H1 (cell line): ENCODE results near the gene TIMM22. TPM values are rescaled to one million over a fixed set of nuclear protein-coding genes. Genes with fewer than 3 reads are reported as not detected.

Experiments
- CTCF ChIA-PET: fragments of 300-600 bp; sonication (Branson Sonifier 250); formaldehyde crosslinking; loops from one replicate; lab custom pipeline; 2021; ENCODE audit not compliant: partially characterized antibody; lab: Charles Lee
- POLR2A ChIA-PET: fragments of 300-600 bp; sonication (Branson Sonifier 250); formaldehyde crosslinking; loops from one replicate; lab custom pipeline; 2021; ENCODE audit warnings: inconsistent platforms; ENCODE audit not compliant: partially characterized antibody; lab: Charles Lee
- DNase-seq, 2 experiments: peaks; one replicate each; pipeline versions ENCODE4 v3.0.0 to v3.0.0-alpha.2; 2010 to 2022; ENCODE audit warnings: low spot score in 2 of 2, low read depth in 1 of 2, mixed read lengths in 1 of 2
- FAIRE-seq: peaks from 2 replicates; lab custom pipeline; 2011; peaks lifted over from hg19 to GRCh38; lab: Jason Lieb, UNC
- H2AFZ ChIP-seq: 2 replicates; pipeline ENCODE4 v1.8.1; 2012; ENCODE audit warnings: low read length, inconsistent platforms
- H2AK5ac ChIP-seq: 2 replicates; pipeline ENCODE4 v1.6.1; 2013; ENCODE audit warnings: low read depth, low read length
- H2BK120ac ChIP-seq: replicated peaks from 2 replicates; pipeline ENCODE3; 2013; ENCODE audit warnings: low read depth, low read length, inconsistent platforms
- H2BK12ac ChIP-seq: 2 replicates; pipeline ENCODE4 v1.6.1; 2013; ENCODE audit warnings: low read depth, low read length
- H2BK15ac ChIP-seq: 2 replicates; pipeline ENCODE4 v1.6.1; 2013; ENCODE audit warnings: low read length
- H2BK20ac ChIP-seq: 2 replicates; pipeline ENCODE4 v1.6.1; 2013; ENCODE audit warnings: low read length
- H2BK5ac ChIP-seq: 2 replicates; pipeline ENCODE4 v1.6.1; 2013; ENCODE audit warnings: low read depth, low read length
- H3K14ac ChIP-seq: 2 replicates; pipeline ENCODE4 v1.6.1; 2013; ENCODE audit warnings: inconsistent platforms; ENCODE audit not compliant: insufficient read length
- H3K18ac ChIP-seq: 2 replicates; pipeline ENCODE4 v1.6.1; 2013; ENCODE audit warnings: low read length; ENCODE audit errors: extremely low read depth
- H3K23ac ChIP-seq: 2 replicates; pipeline ENCODE4 v1.6.1; 2013; ENCODE audit warnings: inconsistent platforms; ENCODE audit not compliant: insufficient read length
- H3K23me2 ChIP-seq: 2 replicates; pipeline ENCODE4 v1.6.1; 2013; ENCODE audit warnings: low read depth, low read length
- H3K27ac ChIP-seq: 2 replicates; pipeline ENCODE4 v1.6.1; 2011; ENCODE audit warnings: low read depth, low read length, inconsistent platforms
- H3K27me3 ChIP-seq, 4 experiments: replicated peaks in 1 of 4; 1 replicate in 1 of 4; 2 replicates in 3 of 4; pipeline versions ENCODE4 v1.6.1 to v1.8.1; 2011 to 2013; ENCODE audit warnings: low read length in 3 of 4, mild to moderate bottlenecking in 3 of 4, inconsistent platforms in 2 of 4, mixed read lengths in 2 of 4, moderate library complexity in 1 of 4; ENCODE audit not compliant: control insufficient read depth in 3 of 4, insufficient read depth in 3 of 4; ENCODE audit errors: extremely low read depth in 1 of 4
- H3K36me3 ChIP-seq, 4 experiments: 2 replicates each; pipeline versions ENCODE4 v1.6.1 to v1.8.1; 2011 to 2013; ENCODE audit warnings: mild to moderate bottlenecking in 4 of 4, low read length in 3 of 4, moderate library complexity in 2 of 4, control low read depth in 1 of 4, inconsistent platforms in 1 of 4; ENCODE audit not compliant: insufficient read depth in 4 of 4, control insufficient read depth in 2 of 4
- H3K4ac ChIP-seq: replicated peaks from 2 replicates; pipeline ENCODE3; 2013; ENCODE audit warnings: low read length, low read depth, mixed read lengths, inconsistent platforms; ENCODE audit not compliant: insufficient read length
- H3K4me1 ChIP-seq, 4 experiments: replicated peaks in 1 of 4; 1 replicate in 1 of 4; 2 replicates in 3 of 4; pipeline versions ENCODE4 v1.6.1 to v1.8.1; 2011 to 2013; ENCODE audit warnings: low read length in 3 of 4, inconsistent platforms in 2 of 4, mixed read lengths in 1 of 4; ENCODE audit not compliant: insufficient read depth in 4 of 4, control insufficient read depth in 3 of 4
- H3K4me2 ChIP-seq, 2 experiments: 2 replicates each; pipeline versions ENCODE4 v1.6.1 to v1.8.1; 2011 to 2013; ENCODE audit warnings: low read depth in 2 of 2, low read length in 2 of 2, control low read depth in 1 of 2, inconsistent platforms in 1 of 2, mild to moderate bottlenecking in 1 of 2; ENCODE audit not compliant: insufficient read depth in 1 of 2
- H3K4me3 ChIP-seq, 4 experiments: fragments of 200-600, 300-600 bp in 1 of 4; sonication (generic), shearing (Covaris generic), sonication (Bioruptor Twin) in 1 of 4; 2 replicates each; pipeline versions ENCODE4 v1.5.1 to v1.8.1; 2011 to 2016; ENCODE audit warnings: low read length in 4 of 4, low read depth in 3 of 4, control low read depth in 2 of 4, inconsistent platforms in 2 of 4, mild to moderate bottlenecking in 2 of 4, mixed read lengths in 1 of 4, moderate library complexity in 1 of 4; ENCODE audit not compliant: insufficient read depth in 2 of 4; ENCODE audit errors: extremely low read depth in 1 of 4
- H3K56ac ChIP-seq: replicated peaks from 2 replicates; pipeline ENCODE3; 2013; ENCODE audit warnings: low read depth, mild to moderate bottlenecking, mixed read lengths, low read length, inconsistent platforms; ENCODE audit not compliant: insufficient read length
- H3K79me1 ChIP-seq: 2 replicates; pipeline ENCODE4 v1.6.1; 2013; ENCODE audit warnings: low read depth, low read length, control low read depth
- H3K79me2 ChIP-seq, 2 experiments: 2 replicates each; pipeline versions ENCODE4 v1.6.1 to v1.8.1; 2012 to 2013; ENCODE audit warnings: low read length in 2 of 2, mild to moderate bottlenecking in 2 of 2, inconsistent platforms in 1 of 2; ENCODE audit not compliant: insufficient read depth in 2 of 2, control insufficient read depth in 1 of 2
- H3K9ac ChIP-seq, 4 experiments: replicated peaks in 1 of 4; 1 replicate in 1 of 4; 2 replicates in 3 of 4; pipeline versions ENCODE4 v1.6.1 to v1.8.1; 2011 to 2013; ENCODE audit warnings: low read depth in 3 of 4, low read length in 3 of 4, control low read depth in 2 of 4, mild to moderate bottlenecking in 2 of 4, moderate library complexity in 2 of 4, inconsistent platforms in 1 of 4; ENCODE audit errors: extremely low read depth in 1 of 4
- H3K9me3 ChIP-seq, 2 experiments: 2 replicates each; pipeline versions ENCODE4 v1.6.1 to v1.8.1; 2012 to 2013; ENCODE audit warnings: mild to moderate bottlenecking in 2 of 2, moderate library complexity in 2 of 2, control low read depth in 1 of 2, inconsistent platforms in 1 of 2, low read depth in 1 of 2, low read length in 1 of 2, mixed read lengths in 1 of 2; ENCODE audit not compliant: insufficient read depth in 2 of 2
- H4K20me1 ChIP-seq, 2 experiments: replicated peaks in 1 of 2; 2 replicates each; pipeline versions ENCODE3 to v1.8.1; 2011 to 2013; ENCODE audit warnings: inconsistent platforms in 2 of 2, low read length in 2 of 2, mild to moderate bottlenecking in 1 of 2; ENCODE audit not compliant: insufficient read depth in 2 of 2, control insufficient read depth in 1 of 2
- H4K5ac ChIP-seq: 2 replicates; pipeline ENCODE4 v1.6.1; 2013; ENCODE audit warnings: low read length, low read depth, mixed read lengths, inconsistent platforms; ENCODE audit not compliant: insufficient read length
- H4K8ac ChIP-seq: 2 replicates; pipeline ENCODE4 v1.8.0; 2013; ENCODE audit warnings: mild to moderate bottlenecking, moderate library complexity, low read length, inconsistent platforms; ENCODE audit not compliant: insufficient read depth; ENCODE audit errors: extremely low read depth
- H4K91ac ChIP-seq: replicated peaks from 2 replicates; pipeline ENCODE3; 2013; ENCODE audit warnings: low read length, mixed read lengths, inconsistent platforms; ENCODE audit not compliant: insufficient read length
- BRCA1 ChIP-seq: IDR thresholded peaks from 2 replicates; pipeline ENCODE4 v1.6.1; 2012; ENCODE audit warnings: low read depth, low read length, improper control_type of control experiment
- CHD1 ChIP-seq: IDR thresholded peaks from 2 replicates; pipeline ENCODE4 v1.6.1; 2012; ENCODE audit warnings: low read depth, low read length, improper control_type of control experiment
- EZH2 ChIP-seq: fragments of 200-600 bp; sonication (generic); IDR thresholded peaks from 2 replicates; pipeline ENCODE4 v1.7.1; 2012; ENCODE audit warnings: low read depth, mild to moderate bottlenecking, moderate library complexity, low read length, inconsistent platforms; ENCODE audit not compliant: severe bottlenecking
- KDM1A ChIP-seq: fragments of 200-600, 300-600 bp; sonication (generic); IDR thresholded peaks from 2 replicates; pipeline ENCODE4 v1.7.1; 2016; ENCODE audit warnings: mild to moderate bottlenecking, low read length, borderline replicate concordance
- MAFK ChIP-seq: IDR thresholded peaks from 2 replicates; pipeline ENCODE4 v1.6.1; 2012; ENCODE audit warnings: low read depth, mild to moderate bottlenecking, improper control_type of control experiment, low read length
- NRF1 ChIP-seq: IDR thresholded peaks from 2 replicates; pipeline ENCODE4 v1.6.1; 2011; ENCODE audit warnings: mild to moderate bottlenecking, low read depth, low read length, improper control_type of control experiment
- PHF8 ChIP-seq: fragments of 200-600 bp; sonication (generic); conservative IDR thresholded peaks from 2 replicates; pipeline ENCODE4 v1.7.1; 2012; ENCODE audit warnings: low read depth, mild to moderate bottlenecking, inconsistent platforms, low read length, moderate library complexity
- POLR2A ChIP-seq, 2 experiments: IDR thresholded peaks; 1 replicate in 1 of 2; 2 replicates in 1 of 2; pipeline ENCODE4 v1.6.1; 2011; ENCODE audit warnings: low read depth in 2 of 2, low read length in 2 of 2, mild to moderate bottlenecking in 2 of 2; ENCODE audit errors: control extremely low read depth in 1 of 2
- RBBP5 ChIP-seq: IDR thresholded peaks from 2 replicates; pipeline ENCODE4 v1.7.1; 2012; ENCODE audit warnings: low read depth, mild to moderate bottlenecking, inconsistent platforms, low read length, moderate library complexity, borderline replicate concordance
- RFX5 ChIP-seq: IDR thresholded peaks from 2 replicates; pipeline ENCODE4 v1.6.1; 2011; ENCODE audit warnings: low read depth, low read length, improper control_type of control experiment, borderline replicate concordance
- RNF2 ChIP-seq: fragments of 200-900, 300-1000 bp; sonication (generic); IDR thresholded peaks from 2 replicates; pipeline ENCODE4 v1.7.1; 2016; ENCODE audit warnings: borderline replicate concordance, low read depth, mild to moderate bottlenecking, antibody characterized with exemption, low read length; ENCODE audit not compliant: poor library complexity, severe bottlenecking; ENCODE audit errors: missing control alignments
- SIRT6 ChIP-seq: IDR thresholded peaks from one replicate; pipeline ENCODE4 v1.7.1; 2012; ENCODE audit warnings: low read length, inconsistent platforms
- SP2 ChIP-seq: IDR thresholded peaks from 2 replicates; pipeline ENCODE4 v1.6.1; 2012; ENCODE audit warnings: mild to moderate bottlenecking, low read length, inconsistent platforms
- SUZ12 ChIP-seq: fragments of 200-600 bp; sonication (generic); IDR thresholded peaks from 2 replicates; pipeline ENCODE4 v1.6.1; 2012; ENCODE audit warnings: mild to moderate bottlenecking, inconsistent platforms, low read length, moderate library complexity, mixed read lengths
- YY1 ChIP-seq: IDR thresholded peaks from 2 replicates; pipeline ENCODE4 v1.6.1; 2011; ENCODE audit warnings: low read depth, mild to moderate bottlenecking, low read length
- WGBS, 2 experiments: shearing (Covaris generic) in 1 of 2; methylation state at CpG; one replicate each; pipeline versions ENCODE4 v1.1.6 to v1.1.7; 2013 to 2015; ENCODE audit warnings: low lambda C conversion rate in 2 of 2, mixed read lengths in 2 of 2, inconsistent platforms in 1 of 2, low coverage in 1 of 2, missing lambda C conversion rate in 1 of 2; ENCODE audit not compliant: insufficient replicate concordance in 2 of 2, insufficient coverage in 1 of 2, insufficient read length in 1 of 2; ENCODE audit errors: extremely low coverage in 1 of 2, missing lambda C conversion rate in 1 of 2; 5-methylcytosine and 5-hydroxymethylcytosine counted together
- polyA plus RNA-seq, 7 experiments: library from polyadenylated mRNA; depleted of rRNA in 3 of 7; stranded (reverse) in 5 of 7; unstranded in 2 of 7; fragments of >200 nt in 5 of 7; fragments of 200-250 nt in 2 of 7; gene quantifications; 1 replicate in 5 of 7; 2 replicates in 1 of 7; 4 replicates in 1 of 7; pipeline versions ENCODE4 v1.2.1 to v1.2.3, GENCODE V29; 2011 to 2013; ENCODE audit warnings: missing spikeins in 2 of 7, mixed read lengths in 2 of 7
- total RNA-seq: library from RNA; stranded (reverse); fragmentation: NEBNext Ultra II Directional; extraction: Animal tissue kit (Norgen Biotek cat#: 25700); gene quantifications from 2 replicates; pipeline ENCODE4 v1.2.1, GENCODE V29; 2021

TIMM22 gene
- total and polyA plus RNA-seq, 2 of the 8 experiments (the other 6 are each of a cell fraction or from before 2014, with no cell fraction given) = 13.8 to 17.4 TPM

DNA sequence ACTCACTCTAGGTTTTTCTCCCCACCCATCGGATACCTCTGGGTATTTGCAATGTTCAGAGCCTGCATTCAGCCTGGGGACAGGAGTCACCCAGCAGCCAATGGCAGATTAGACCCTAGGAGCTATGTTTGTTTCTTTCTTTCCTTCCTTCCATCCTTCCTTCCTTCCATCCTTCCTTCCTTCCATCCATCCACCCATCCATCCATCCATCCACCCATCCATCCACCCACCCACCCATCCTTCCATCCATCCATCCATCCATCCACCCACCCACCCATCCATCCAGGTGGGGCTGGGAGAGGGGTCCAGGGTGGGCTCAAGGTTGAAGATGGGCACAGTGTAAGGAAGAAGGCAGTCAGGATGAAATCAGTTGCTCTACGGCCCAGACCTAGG lies 39.9 kb downstream of the TIMM22 start:
- no peaks in the 10 kb centered on the region for H3K9me3 ChIP-seq
- H3K23ac ChIP-seq = no peak overlapping the region
- no peak overlapping the region for H3K4ac ChIP-seq
- H3K36me3 ChIP-seq = no peaks in the 10 kb centered on the region; a peak in 1 of 8 replicates
- H2BK20ac ChIP-seq = no peak overlapping the region
- FAIRE-seq (no peak), DNase-seq (no peak)
- H4K91ac ChIP-seq = no peak overlapping the region
- H4K5ac ChIP-seq = no peak overlapping the region
- no peak overlapping the region for H4K8ac ChIP-seq
- H2AK5ac ChIP-seq = no peak overlapping the region
- no peak overlapping the region for H2BK5ac ChIP-seq
- H3K4me3 ChIP-seq = no peak overlapping the region
- WGBS, 2 experiments = 87% methylated on average over 2 of the region's 2 CpGs; no CpG with 5 or more reads in 1 of the 2 experiments
- no peak overlapping the region for H3K9ac ChIP-seq
- H3K4me1 ChIP-seq = peaks cover 0 to 16% (median 8%) of the 10 kb centered on the region in 4 experiments; a peak in 6 of 7 replicates
- ChIA-PET CTCF (interaction anchor here (1.5 to 6.3 kb wide), 2 partner anchors 18 to 38 kb away, joined by 5 to 41 read pairs; no protein-coding TSS in a partner anchor), POLR2A (interaction anchor here (1.2 kb wide), 1 partner anchor 19 kb away, joined by 3 read pairs; no protein-coding TSS in a partner anchor)
- H4K20me1 ChIP-seq = peaks cover 6 to 9% of the 10 kb centered on the region in 2 experiments
- H2BK15ac ChIP-seq = no peak overlapping the region
- no peaks in the 10 kb centered on the region for H3K79me1 ChIP-seq
- H3K27me3 ChIP-seq = peaks cover 0 to 12% (median 5%) of the 10 kb centered on the region in 4 experiments; a peak in 5 of 7 replicates
- no peak overlapping the region for H2BK120ac ChIP-seq
- H3K18ac ChIP-seq = no peak overlapping the region
- H3K27ac ChIP-seq = no peak overlapping the region
- no peaks in the 10 kb centered on the region for H3K79me2 ChIP-seq
- no peak overlapping the region for H2BK12ac ChIP-seq
- no peak overlapping the region for H3K56ac ChIP-seq
- no peak overlapping the region for H2AFZ ChIP-seq
- peaks cover 2% of the 10 kb centered on the region; the same call in 1 of the 2 replicates for H3K23me2 ChIP-seq
- H3K4me2 ChIP-seq = no peak overlapping the region
- no peak overlapping the region for H3K14ac ChIP-seq
- TF ChIP-seq SP2 = no peak
- TF ChIP-seq KDM1A = no peak
- no peak for TF ChIP-seq PHF8
- no peak for TF ChIP-seq POLR2A (IDR thresholded peaks at IDR 0.05; ENCODE audit: control extremely low read depth in 1 of 2, low read depth in 2 of 2, low read length in 2 of 2)
- no peak for TF ChIP-seq RFX5
- TF ChIP-seq CHD1 = no peak
- no peak for TF ChIP-seq YY1
- TF ChIP-seq EZH2 = no peak
- no peak for TF ChIP-seq NRF1
- TF ChIP-seq RNF2 = no peak
- no peak for TF ChIP-seq BRCA1
- no peak for TF ChIP-seq RBBP5
- TF ChIP-seq SIRT6 = no peak
- no peak for TF ChIP-seq MAFK
- no peak for TF ChIP-seq SUZ12
